SK-N-SH (cell line): ENCODE data around the gene DIO3.

Experiments
- CTCF ChIP-seq: fragments of 200-600 bp; sonication (generic); IDR thresholded peaks from 2 replicates; pipeline ENCODE4 v1.6.1; 2017; ENCODE audit warnings: antibody characterized with exemption, mild to moderate bottlenecking, moderate library complexity
- MAX ChIP-seq: IDR thresholded peaks from 2 replicates; pipeline ENCODE4 v1.4.0; 2012; ENCODE audit warnings: low read depth
- TEAD4 ChIP-seq: IDR thresholded peaks from 2 replicates; pipeline ENCODE4 v1.4.0; 2012; ENCODE audit warnings: mild to moderate bottlenecking, borderline replicate concordance; ENCODE audit not compliant: insufficient read depth

- TF ChIP-seq TEAD4 (no peak), MAX (no peak), CTCF (no peak)
These were observed 16.7 kb upstream of the DIO3 start for GRCh38 chr14:101544550-101544949.
